ENCODE data around the gene DIS3L2. TPM values are rescaled to one million over a fixed set of nuclear protein-coding genes. Genes with fewer than 3 reads are reported as not detected.

Gene DIS3L2
- total and polyA plus RNA-seq, 2 experiments from 2014 or later = 15.2 to 25.3 TPM

GRCh38 chr2:232310121-232310520, 348.6 kb downstream of the DIS3L2 start:
- no peaks in the 10 kb centered on the region for H3K79me2 ChIP-seq (replicated peaks; ENCODE audit: insufficient read depth)
- H3K4me1 ChIP-seq (ENCODE audit: insufficient read depth) = no peaks in the 10 kb centered on the region
- H3K27ac ChIP-seq (ENCODE audit: low read depth) = no peak overlapping the region
- no peak overlapping the region for H3K4me2 ChIP-seq
- no peaks in the 10 kb centered on the region for H3K36me3 ChIP-seq (ENCODE audit: insufficient read depth)
- no peak overlapping the region for H3K4me3 ChIP-seq
- peaks cover 18% of the 10 kb centered on the region for H3K36me3 Mint-ChIP-seq (ENCODE audit: low read depth)
- TF ChIP-seq STAT1 (IDR thresholded peaks at IDR 0.05; ENCODE audit: unreplicated experiment) (no peak), CTCF (conservative IDR thresholded peaks at IDR 0.05; ENCODE audit: low read depth in 2 of 2) (no peak), NANOG (IDR thresholded peaks at IDR 0.05; ENCODE audit: borderline replicate concordance) (no peak), EZH2 (IDR thresholded peaks at IDR 0.05; ENCODE audit: low read depth, unreplicated experiment) (no peak), ZNF114 (CRISPR knock-in tag; IDR thresholded peaks at IDR 0.05) (no peak), CREB1 (CRISPR knock-in tag; IDR thresholded peaks at IDR 0.05; ENCODE audit: low read depth) (no peak), EZH2phosphoT487 (IDR thresholded peaks at IDR 0.05; ENCODE audit: unreplicated experiment) (no peak), JUNB (IDR thresholded peaks at IDR 0.05; ENCODE audit: unreplicated experiment) (no peak), ZNF331 (CRISPR knock-in tag; IDR thresholded peaks at IDR 0.05; ENCODE audit: low read depth) (no peak), POLR2AphosphoS5 (IDR thresholded peaks at IDR 0.05; ENCODE audit: low read depth) (no peak)
- TF ChIP-seq, protein P1, sequence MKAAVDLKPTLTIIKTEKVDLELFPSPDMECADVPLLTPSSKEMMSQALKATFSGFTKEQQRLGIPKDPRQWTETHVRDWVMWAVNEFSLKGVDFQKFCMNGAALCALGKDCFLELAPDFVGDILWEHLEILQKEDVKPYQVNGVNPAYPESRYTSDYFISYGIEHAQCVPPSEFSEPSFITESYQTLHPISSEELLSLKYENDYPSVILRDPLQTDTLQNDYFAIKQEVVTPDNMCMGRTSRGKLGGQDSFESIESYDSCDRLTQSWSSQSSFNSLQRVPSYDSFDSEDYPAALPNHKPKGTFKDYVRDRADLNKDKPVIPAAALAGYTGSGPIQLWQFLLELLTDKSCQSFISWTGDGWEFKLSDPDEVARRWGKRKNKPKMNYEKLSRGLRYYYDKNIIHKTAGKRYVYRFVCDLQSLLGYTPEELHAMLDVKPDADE (IDR thresholded peaks at IDR 0.05) = no peak
- TF ChIP-seq, protein P2, sequence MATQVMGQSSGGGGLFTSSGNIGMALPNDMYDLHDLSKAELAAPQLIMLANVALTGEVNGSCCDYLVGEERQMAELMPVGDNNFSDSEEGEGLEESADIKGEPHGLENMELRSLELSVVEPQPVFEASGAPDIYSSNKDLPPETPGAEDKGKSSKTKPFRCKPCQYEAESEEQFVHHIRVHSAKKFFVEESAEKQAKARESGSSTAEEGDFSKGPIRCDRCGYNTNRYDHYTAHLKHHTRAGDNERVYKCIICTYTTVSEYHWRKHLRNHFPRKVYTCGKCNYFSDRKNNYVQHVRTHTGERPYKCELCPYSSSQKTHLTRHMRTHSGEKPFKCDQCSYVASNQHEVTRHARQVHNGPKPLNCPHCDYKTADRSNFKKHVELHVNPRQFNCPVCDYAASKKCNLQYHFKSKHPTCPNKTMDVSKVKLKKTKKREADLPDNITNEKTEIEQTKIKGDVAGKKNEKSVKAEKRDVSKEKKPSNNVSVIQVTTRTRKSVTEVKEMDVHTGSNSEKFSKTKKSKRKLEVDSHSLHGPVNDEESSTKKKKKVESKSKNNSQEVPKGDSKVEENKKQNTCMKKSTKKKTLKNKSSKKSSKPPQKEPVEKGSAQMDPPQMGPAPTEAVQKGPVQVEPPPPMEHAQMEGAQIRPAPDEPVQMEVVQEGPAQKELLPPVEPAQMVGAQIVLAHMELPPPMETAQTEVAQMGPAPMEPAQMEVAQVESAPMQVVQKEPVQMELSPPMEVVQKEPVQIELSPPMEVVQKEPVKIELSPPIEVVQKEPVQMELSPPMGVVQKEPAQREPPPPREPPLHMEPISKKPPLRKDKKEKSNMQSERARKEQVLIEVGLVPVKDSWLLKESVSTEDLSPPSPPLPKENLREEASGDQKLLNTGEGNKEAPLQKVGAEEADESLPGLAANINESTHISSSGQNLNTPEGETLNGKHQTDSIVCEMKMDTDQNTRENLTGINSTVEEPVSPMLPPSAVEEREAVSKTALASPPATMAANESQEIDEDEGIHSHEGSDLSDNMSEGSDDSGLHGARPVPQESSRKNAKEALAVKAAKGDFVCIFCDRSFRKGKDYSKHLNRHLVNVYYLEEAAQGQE (IDR thresholded peaks at IDR 0.05; ENCODE audit: unreplicated experiment) = no peak
- TF ChIP-seq, protein P3, sequence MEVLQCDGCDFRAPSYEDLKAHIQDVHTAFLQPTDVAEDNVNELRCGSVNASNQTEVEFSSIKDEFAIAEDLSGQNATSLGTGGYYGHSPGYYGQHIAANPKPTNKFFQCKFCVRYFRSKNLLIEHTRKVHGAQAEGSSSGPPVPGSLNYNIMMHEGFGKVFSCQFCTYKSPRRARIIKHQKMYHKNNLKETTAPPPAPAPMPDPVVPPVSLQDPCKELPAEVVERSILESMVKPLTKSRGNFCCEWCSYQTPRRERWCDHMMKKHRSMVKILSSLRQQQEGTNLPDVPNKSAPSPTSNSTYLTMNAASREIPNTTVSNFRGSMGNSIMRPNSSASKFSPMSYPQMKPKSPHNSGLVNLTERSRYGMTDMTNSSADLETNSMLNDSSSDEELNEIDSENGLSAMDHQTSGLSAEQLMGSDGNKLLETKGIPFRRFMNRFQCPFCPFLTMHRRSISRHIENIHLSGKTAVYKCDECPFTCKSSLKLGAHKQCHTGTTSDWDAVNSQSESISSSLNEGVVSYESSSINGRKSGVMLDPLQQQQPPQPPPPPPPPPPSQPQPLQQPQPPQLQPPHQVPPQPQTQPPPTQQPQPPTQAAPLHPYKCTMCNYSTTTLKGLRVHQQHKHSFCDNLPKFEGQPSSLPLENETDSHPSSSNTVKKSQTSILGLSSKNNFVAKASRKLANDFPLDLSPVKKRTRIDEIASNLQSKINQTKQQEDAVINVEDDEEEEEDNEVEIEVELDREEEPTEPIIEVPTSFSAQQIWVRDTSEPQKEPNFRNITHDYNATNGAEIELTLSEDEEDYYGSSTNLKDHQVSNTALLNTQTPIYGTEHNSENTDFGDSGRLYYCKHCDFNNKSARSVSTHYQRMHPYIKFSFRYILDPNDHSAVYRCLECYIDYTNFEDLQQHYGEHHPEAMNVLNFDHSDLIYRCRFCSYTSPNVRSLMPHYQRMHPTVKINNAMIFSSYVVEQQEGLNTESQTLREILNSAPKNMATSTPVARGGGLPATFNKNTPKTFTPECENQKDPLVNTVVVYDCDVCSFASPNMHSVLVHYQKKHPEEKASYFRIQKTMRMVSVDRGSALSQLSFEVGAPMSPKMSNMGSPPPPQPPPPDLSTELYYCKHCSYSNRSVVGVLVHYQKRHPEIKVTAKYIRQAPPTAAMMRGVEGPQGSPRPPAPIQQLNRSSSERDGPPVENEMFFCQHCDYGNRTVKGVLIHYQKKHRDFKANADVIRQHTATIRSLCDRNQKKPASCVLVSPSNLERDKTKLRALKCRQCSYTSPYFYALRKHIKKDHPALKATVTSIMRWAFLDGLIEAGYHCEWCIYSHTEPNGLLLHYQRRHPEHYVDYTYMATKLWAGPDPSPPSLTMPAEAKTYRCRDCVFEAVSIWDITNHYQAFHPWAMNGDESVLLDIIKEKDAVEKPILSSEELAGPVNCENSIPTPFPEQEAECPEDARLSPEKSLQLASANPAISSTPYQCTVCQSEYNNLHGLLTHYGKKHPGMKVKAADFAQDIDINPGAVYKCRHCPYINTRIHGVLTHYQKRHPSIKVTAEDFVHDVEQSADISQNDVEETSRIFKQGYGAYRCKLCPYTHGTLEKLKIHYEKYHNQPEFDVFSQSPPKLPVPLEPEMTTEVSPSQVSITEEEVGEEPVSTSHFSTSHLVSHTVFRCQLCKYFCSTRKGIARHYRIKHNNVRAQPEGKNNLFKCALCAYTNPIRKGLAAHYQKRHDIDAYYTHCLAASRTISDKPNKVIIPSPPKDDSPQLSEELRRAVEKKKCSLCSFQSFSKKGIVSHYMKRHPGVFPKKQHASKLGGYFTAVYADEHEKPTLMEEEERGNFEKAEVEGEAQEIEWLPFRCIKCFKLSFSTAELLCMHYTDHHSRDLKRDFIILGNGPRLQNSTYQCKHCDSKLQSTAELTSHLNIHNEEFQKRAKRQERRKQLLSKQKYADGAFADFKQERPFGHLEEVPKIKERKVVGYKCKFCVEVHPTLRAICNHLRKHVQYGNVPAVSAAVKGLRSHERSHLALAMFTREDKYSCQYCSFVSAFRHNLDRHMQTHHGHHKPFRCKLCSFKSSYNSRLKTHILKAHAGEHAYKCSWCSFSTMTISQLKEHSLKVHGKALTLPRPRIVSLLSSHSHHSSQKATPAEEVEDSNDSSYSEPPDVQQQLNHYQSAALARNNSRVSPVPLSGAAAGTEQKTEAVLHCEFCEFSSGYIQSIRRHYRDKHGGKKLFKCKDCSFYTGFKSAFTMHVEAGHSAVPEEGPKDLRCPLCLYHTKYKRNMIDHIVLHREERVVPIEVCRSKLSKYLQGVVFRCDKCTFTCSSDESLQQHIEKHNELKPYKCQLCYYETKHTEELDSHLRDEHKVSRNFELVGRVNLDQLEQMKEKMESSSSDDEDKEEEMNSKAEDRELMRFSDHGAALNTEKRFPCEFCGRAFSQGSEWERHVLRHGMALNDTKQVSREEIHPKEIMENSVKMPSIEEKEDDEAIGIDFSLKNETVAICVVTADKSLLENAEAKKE (CRISPR knock-in tag; IDR thresholded peaks at IDR 0.05) = no peak
- DNase-seq (ENCODE audit: low spot score) (no peak), ATAC-seq (no peak)
- H3F3A ChIP-seq (replicated peaks; ENCODE audit: low read depth) = no peaks in the 10 kb centered on the region
- 0 out of 2 replicates have a peak, but pooled peaks cover 3% of the 10 kb centered on the region for H3K9me2 ChIP-seq (ENCODE audit: insufficient read depth)
- peaks cover 20% of the 10 kb centered on the region for H3K9me3 Mint-ChIP-seq
- H3K27ac Mint-ChIP-seq = no peak overlapping the region
- H4K20me1 ChIP-seq (replicated peaks; ENCODE audit: insufficient read depth) = no peaks in the 10 kb centered on the region
- no peak overlapping the region for H2AFZ ChIP-seq
- H3K27me3 Mint-ChIP-seq (ENCODE audit: insufficient read depth, low read depth, poor library complexity) = no peaks in the 10 kb centered on the region
- H3K4me1 Mint-ChIP-seq = peaks cover 4% of the 10 kb centered on the region
- no peak overlapping the region for H3K4me3 Mint-ChIP-seq
- H3K27me3 ChIP-seq (ENCODE audit: insufficient read depth) = no peaks in the 10 kb centered on the region
